H1 (cell line): Measurements from ENCODE around the gene CCDC106. TPM values are rescaled to one million over a fixed set of nuclear protein-coding genes. Genes with fewer than 3 reads are reported as not detected.

Source experiments
- FOSL1 ChIP-seq: IDR thresholded peaks from 2 replicates; pipeline ENCODE4 v1.6.1; 2011; ENCODE audit warnings: mild to moderate bottlenecking, low read depth, low read length, moderate library complexity; ENCODE audit not compliant: insufficient read depth
- GTF2F1 ChIP-seq: IDR thresholded peaks from 2 replicates; pipeline ENCODE4 v1.6.1; 2012; ENCODE audit warnings: low read depth, low read length, improper control_type of control experiment, borderline replicate concordance
- HDAC6 ChIP-seq: IDR thresholded peaks from one replicate; pipeline ENCODE4 v1.7.1; 2012; ENCODE audit warnings: low read depth, mild to moderate bottlenecking, inconsistent platforms, low read length, moderate library complexity
- NRF1 ChIP-seq: IDR thresholded peaks from 2 replicates; pipeline ENCODE4 v1.6.1; 2011; ENCODE audit warnings: mild to moderate bottlenecking, low read depth, low read length, improper control_type of control experiment
- POLR2A ChIP-seq, 2 experiments: IDR thresholded peaks; 1 replicate in 1 of 2; 2 replicates in 1 of 2; pipeline ENCODE4 v1.6.1; 2011; ENCODE audit warnings: low read depth in 2 of 2, low read length in 2 of 2, mild to moderate bottlenecking in 2 of 2; ENCODE audit errors: control extremely low read depth in 1 of 2
- SP2 ChIP-seq: IDR thresholded peaks from 2 replicates; pipeline ENCODE4 v1.6.1; 2012; ENCODE audit warnings: mild to moderate bottlenecking, low read length, inconsistent platforms
- TEAD4 ChIP-seq: IDR thresholded peaks from 2 replicates; pipeline ENCODE4 v1.6.1; 2012; ENCODE audit warnings: low read depth, low read length, inconsistent platforms, mixed read lengths
- polyA plus RNA-seq, 7 experiments: library from polyadenylated mRNA; depleted of rRNA in 3 of 7; stranded (reverse) in 5 of 7; unstranded in 2 of 7; fragments of >200 nt in 5 of 7; fragments of 200-250 nt in 2 of 7; gene quantifications; 1 replicate in 5 of 7; 2 replicates in 1 of 7; 4 replicates in 1 of 7; pipeline versions ENCODE4 v1.2.1 to v1.2.3, GENCODE V29; 2011 to 2013; ENCODE audit warnings: missing spikeins in 2 of 7, mixed read lengths in 2 of 7
- total RNA-seq: library from RNA; stranded (reverse); fragmentation: NEBNext Ultra II Directional; extraction: Animal tissue kit (Norgen Biotek cat#: 25700); gene quantifications from 2 replicates; pipeline ENCODE4 v1.2.1, GENCODE V29; 2021

The CCDC106 gene
- total and polyA plus RNA-seq, 2 of the 8 experiments (the other 6 are each of a cell fraction or from before 2014, with no cell fraction given): 12.0 to 20.1 TPM

DNA sequence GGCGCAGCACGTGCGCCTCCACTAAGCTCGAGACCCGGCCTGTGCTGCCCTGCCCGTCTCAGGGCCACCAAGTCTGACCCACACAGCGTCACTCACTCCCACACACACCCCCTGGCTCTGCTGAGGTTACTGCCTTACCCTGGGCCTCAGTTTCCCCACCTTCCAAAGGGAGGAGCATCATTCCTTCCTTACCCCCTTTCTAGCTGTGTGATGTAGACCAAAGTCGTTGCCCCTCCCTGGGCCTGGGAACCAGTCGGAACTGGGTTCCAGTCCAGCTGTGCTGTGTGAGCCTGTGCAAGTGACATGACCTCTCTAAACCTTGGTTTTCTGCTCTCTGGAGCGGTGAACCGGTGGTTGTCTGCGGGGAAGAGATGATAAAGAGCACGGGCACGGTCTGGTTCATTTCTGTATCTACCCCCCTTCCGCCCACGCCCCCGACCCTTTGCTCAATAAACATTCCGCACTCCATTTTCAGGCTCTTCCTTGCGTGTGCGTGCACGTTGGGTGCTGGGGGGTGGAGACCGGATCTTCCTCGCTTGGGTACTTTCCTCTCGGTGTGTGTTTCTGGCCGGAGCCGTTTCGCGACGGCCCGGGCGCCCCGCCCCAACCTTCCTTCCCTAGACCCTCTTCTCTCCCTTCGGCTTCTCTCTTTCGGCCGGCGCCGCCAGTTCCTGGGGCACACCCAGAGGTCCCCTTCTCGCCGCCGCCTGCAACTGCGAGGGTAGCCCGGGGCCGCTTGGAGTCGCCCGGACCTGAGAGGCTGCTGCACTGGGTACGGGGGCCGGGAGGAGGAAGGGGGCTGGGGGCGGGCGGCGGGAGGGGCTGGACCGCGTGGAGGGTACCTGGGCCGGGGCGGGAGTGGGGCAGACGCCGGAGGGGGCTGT is 4.8 kb upstream of the CCDC106 start, which contains the start of gene ZNF581 (continued):
- TF ChIP-seq NRF1 (no peak), HDAC6 (no peak), FOSL1 (no peak), GTF2F1 (no peak), POLR2A (IDR thresholded peaks at IDR 0.05; ENCODE audit: control extremely low read depth in 1 of 2, low read depth in 2 of 2, low read length in 2 of 2) (peak; percentile 13 to 41), SP2 (no peak), TEAD4 (0 out of 2 replicates have a peak, but pooled peaks have one; percentile 10)
